ENCODE measurements around the gene KIAA2012.

The KIAA2012 gene

GRCh38 chr2:202141329-202141947 is 68.4 kb downstream of the KIAA2012 start:
- POLR2A ChIA-PET (ENCODE audit: low non-redundant PET), result no interaction called here
- H3K27ac ChIP-seq, result no peak overlapping the region
- DNase-seq (ENCODE audit: low spot score), result no peak
- CTCF ChIA-PET, result interaction anchor here (0.6 kb wide), 1 partner anchor 9 kb away, joined by 4 read pairs; no protein-coding TSS in a partner anchor
- TF ChIP-seq CTCF (conservative IDR thresholded peaks at IDR 0.05; ENCODE audit: low read depth), result no peak

GRCh38 chr2:202142540-202142939 is 69.5 kb downstream of the KIAA2012 start:
- no peak for DNase-seq (ENCODE audit: low spot score)
- CTCF ChIA-PET, result no interaction called here
- POLR2A ChIA-PET (ENCODE audit: low non-redundant PET), result no interaction called here
- TF ChIP-seq CTCF (conservative IDR thresholded peaks at IDR 0.05; ENCODE audit: low read depth), result no peak
- no peak overlapping the region for H3K27ac ChIP-seq

- H3K27ac ChIP-seq, result no peak overlapping the region
- no peak for TF ChIP-seq CTCF (conservative IDR thresholded peaks at IDR 0.05; ENCODE audit: low read depth)
- no peak for DNase-seq (ENCODE audit: low spot score)
- ChIA-PET CTCF (no interaction called here), POLR2A (ENCODE audit: low non-redundant PET) (no interaction called here)
Measured at GRCh38 chr2:202147775-202148174, 74.7 kb downstream of the KIAA2012 start.

GRCh38 chr2:202148515-202149154 is 75.6 kb downstream of the KIAA2012 start:
- CTCF ChIA-PET, result interaction anchor here (0.6 kb wide), 2 partner anchors 29 to 775 kb away, joined by 3 to 4 read pairs; no protein-coding TSS in a partner anchor
- no peak for DNase-seq (ENCODE audit: low spot score)
- TF ChIP-seq CTCF (conservative IDR thresholded peaks at IDR 0.05; ENCODE audit: low read depth), result no peak
- H3K27ac ChIP-seq, result no peak overlapping the region
- POLR2A ChIA-PET (ENCODE audit: low non-redundant PET), result no interaction called here

GRCh38 chr2:202149155-202149762 is 76.2 kb downstream of the KIAA2012 start:
- CTCF ChIA-PET, result interaction anchor here (0.6 kb wide), 3 partner anchors 29 to 774 kb away, joined by 3 to 4 read pairs (median 3); no protein-coding TSS in a partner anchor
- no peak for DNase-seq (ENCODE audit: low spot score)
- H3K27ac ChIP-seq, result no peak overlapping the region
- POLR2A ChIA-PET (ENCODE audit: low non-redundant PET), result no interaction called here
- TF ChIP-seq CTCF (conservative IDR thresholded peaks at IDR 0.05; ENCODE audit: low read depth), result no peak

GRCh38 chr2:202149936-202150335 is 76.9 kb downstream of the KIAA2012 start:
- DNase-seq (ENCODE audit: low spot score), result no peak
- CTCF ChIA-PET, result interaction anchor here (0.6 kb wide), 2 partner anchors 183 to 744 kb away, joined by 3 to 6 read pairs; no protein-coding TSS in a partner anchor
- no peak for TF ChIP-seq CTCF (conservative IDR thresholded peaks at IDR 0.05; ENCODE audit: low read depth)
- POLR2A ChIA-PET (ENCODE audit: low non-redundant PET), result no interaction called here
- H3K27ac ChIP-seq, result no peak overlapping the region

Data from RWPE1 (cell line).